Cardiac fibroblast (primary cell): ENCODE data around the gene NR6A1.
A peak's percentile ranks its signal among the peaks of the same experiment; 100 is the strongest.

Experiments used
- DNase-seq, 2 donors: peaks; one replicate each; pipeline versions ENCODE4 v3.0.0 to v3.0.0-alpha.2; 2010; ENCODE audit warnings: low read depth in 2 of 2
- H3K4me3 ChIP-seq, 2 donors: replicated peaks in 1 of 2; 1 replicate in 1 of 2; 2 replicates in 1 of 2; pipeline ENCODE4 v1.5.1; 2011; ENCODE audit warnings: low read depth in 2 of 2, low read length in 2 of 2, mild to moderate bottlenecking in 2 of 2, moderate library complexity in 1 of 2
- TF ChIP-seq, protein P1 (sequence below): IDR thresholded peaks from one replicate; pipeline ENCODE4 v1.5.1; 2011; ENCODE audit warnings: low read depth, mild to moderate bottlenecking, low read length, inconsistent platforms

The NR6A1 gene

GRCh38 chr9:124511891-124512805, 259.0 kb downstream of the NR6A1 start:
- TF ChIP-seq, protein P1, sequence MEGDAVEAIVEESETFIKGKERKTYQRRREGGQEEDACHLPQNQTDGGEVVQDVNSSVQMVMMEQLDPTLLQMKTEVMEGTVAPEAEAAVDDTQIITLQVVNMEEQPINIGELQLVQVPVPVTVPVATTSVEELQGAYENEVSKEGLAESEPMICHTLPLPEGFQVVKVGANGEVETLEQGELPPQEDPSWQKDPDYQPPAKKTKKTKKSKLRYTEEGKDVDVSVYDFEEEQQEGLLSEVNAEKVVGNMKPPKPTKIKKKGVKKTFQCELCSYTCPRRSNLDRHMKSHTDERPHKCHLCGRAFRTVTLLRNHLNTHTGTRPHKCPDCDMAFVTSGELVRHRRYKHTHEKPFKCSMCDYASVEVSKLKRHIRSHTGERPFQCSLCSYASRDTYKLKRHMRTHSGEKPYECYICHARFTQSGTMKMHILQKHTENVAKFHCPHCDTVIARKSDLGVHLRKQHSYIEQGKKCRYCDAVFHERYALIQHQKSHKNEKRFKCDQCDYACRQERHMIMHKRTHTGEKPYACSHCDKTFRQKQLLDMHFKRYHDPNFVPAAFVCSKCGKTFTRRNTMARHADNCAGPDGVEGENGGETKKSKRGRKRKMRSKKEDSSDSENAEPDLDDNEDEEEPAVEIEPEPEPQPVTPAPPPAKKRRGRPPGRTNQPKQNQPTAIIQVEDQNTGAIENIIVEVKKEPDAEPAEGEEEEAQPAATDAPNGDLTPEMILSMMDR = no peak
- no peak for DNase-seq
- no peak overlapping the region for H3K4me3 ChIP-seq

GRCh38 chr9:124511426-124511840, 259.7 kb downstream of the NR6A1 start:
- TF ChIP-seq, protein P1 = no peak
- no peak for DNase-seq

DNA sequence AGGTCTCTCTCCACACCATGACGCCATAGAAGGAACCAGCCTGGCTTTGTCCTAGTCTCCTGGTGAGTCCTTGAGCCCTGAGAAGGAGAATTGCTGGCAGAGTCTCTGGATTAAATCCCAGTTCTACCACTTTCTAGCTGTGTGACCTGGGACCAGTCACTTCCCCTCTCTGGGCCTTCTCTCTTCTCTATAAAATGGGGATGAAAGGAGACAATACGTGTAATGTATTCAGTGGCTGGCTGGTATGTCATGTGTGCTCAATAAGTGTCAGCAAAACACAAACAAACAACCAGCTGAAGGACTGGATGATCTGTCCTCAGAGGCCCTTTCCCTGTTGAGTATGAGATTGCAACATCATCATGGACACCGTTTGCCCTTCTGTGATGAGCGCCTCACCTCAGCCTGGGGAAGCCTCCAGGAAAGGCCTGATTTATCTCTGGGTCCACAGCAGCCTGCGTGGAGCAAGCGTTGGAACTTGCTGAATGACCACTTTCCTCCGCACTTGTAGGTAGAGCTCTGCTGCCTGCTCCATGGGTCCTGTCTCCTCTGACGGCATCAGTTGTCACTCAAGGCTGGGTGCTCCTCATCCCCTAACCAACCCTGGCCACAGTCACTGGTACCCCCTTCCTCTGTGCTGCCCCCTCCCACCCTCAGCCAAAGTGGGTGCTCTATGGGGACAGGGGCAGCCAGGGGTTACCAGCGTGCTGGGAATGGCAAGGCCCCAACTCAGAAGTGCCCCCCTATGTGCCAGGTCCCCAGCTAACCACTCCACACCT, 260.3 kb downstream of the NR6A1 start:
- no peak overlapping the region for H3K4me3 ChIP-seq
- TF ChIP-seq, protein P1 = no peak
- DNase-seq = peak in 1 of 2 donors; percentile 33

More at GRCh38 chr9:124511426-124511840, 259.7 kb downstream of the NR6A1 start:
- no peak overlapping the region for H3K4me3 ChIP-seq

- no peak overlapping the region for H3K4me3 ChIP-seq
- no peak for DNase-seq
- TF ChIP-seq, protein P1 = no peak
Measured at GRCh38 chr9:124507880-124508423, 263.2 kb downstream of the NR6A1 start.

GRCh38 chr9:124506931-124507879, 263.9 kb downstream of the NR6A1 start, which contains the start of gene NR5A1:
Gene NR5A1, minus strand, starts transcription at chr9:124507399. Its CDS starts 4,004 bp downstream, at chr9:124503395.
- DNase-seq = no peak
- no peak within 1 kb of the TSS for H3K4me3 ChIP-seq
- TF ChIP-seq, protein P1 = no peak

DNA sequence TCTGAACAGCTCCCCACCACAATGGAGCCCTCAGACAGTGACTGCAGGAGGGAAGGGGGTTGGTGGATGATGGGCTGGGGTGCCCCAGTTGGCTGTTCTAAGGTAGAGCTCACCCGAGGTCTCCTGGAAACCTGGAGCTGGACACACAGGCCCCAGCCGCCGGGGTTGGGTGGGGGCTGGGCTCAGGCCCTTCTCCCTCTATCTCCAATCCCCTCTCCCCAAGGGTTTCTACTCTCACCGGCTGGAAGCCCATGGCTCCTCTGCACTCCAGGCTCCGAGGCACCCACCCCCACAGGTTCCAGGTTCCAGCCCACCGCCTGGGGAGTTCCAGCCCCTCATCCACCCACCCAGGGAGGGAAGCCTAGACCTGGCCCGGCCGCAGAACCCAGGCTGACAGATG, 264.7 kb downstream of the NR6A1 start:
- DNase-seq = no peak
- TF ChIP-seq, protein P1 = no peak
- H3K4me3 ChIP-seq = no peak overlapping the region
